ENCODE measurements around the gene MAP1LC3B.

DNA sequence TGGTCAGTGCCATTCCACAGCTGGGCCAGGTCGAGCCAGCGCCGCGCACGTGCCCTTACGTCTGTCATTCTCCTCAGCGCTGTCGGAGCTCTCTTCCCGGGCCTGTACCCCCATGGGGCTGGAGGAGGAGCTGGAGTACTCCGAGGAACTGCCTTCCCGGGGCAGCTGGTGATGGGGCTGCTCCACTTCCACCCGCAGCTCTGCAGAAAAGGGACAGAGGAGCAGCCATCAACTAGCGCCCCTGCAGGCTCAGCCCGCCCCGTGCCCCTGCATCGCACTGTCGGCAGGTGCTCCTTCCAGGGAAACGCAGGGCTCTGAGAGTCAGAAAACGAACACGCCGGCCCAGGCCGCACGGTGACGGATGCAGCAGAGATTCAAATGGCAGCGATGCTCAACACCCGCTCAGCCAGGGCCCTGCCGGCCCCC lies 20.9 kb downstream of the MAP1LC3B start:
- TF ChIP-seq POLR2A (IDR thresholded peaks at IDR 0.05) (no peak), CTCF (IDR thresholded peaks at IDR 0.05) (no peak)

Measured in uterus (tissue), 2 donors.